Epithelial cell of esophagus (primary cell): ENCODE measurements around the gene NHERF2.

Experiments used
- DNase-seq: peaks from one replicate; pipeline ENCODE4 v3.0.0; 2010; ENCODE audit warnings: low read depth
- H3K4me3 ChIP-seq: 2 replicates; pipeline ENCODE4 v1.5.1; 2011; ENCODE audit warnings: mild to moderate bottlenecking, low read length, control low read depth
- CTCF ChIP-seq: IDR thresholded peaks from 2 replicates; pipeline ENCODE4 v1.5.1; 2011; ENCODE audit warnings: low read depth, mild to moderate bottlenecking, low read length, control low read depth, inconsistent platforms; ENCODE audit not compliant: insufficient read depth; ENCODE audit errors: missing control alignments

Gene NHERF2

GRCh38 chr16:1980770-1981087 is 46.0 kb upstream of the NHERF2 start:
- no peak for TF ChIP-seq CTCF
- no peak for DNase-seq
- no peak overlapping the region for H3K4me3 ChIP-seq

GRCh38 chr16:1981398-1981836 is 45.3 kb upstream of the NHERF2 start, which contains the start of gene NOXO1:
Gene NOXO1, minus strand, starts transcription at chr16:1981469. Its CDS starts 290 bp downstream, at chr16:1981179.
- TF ChIP-seq CTCF, result no peak
- no peak for DNase-seq
- H3K4me3 ChIP-seq, result peak within 1 kb of the TSS; percentile 46

GRCh38 chr16:1982013-1982433 is 44.7 kb upstream of the NHERF2 start:
- TF ChIP-seq CTCF, result no peak
- H3K4me3 ChIP-seq, result no peak overlapping the region
- DNase-seq, result peak; percentile 28

GRCh38 chr16:1982991-1983543 is 43.6 kb upstream of the NHERF2 start:
- no peak for TF ChIP-seq CTCF
- DNase-seq, result no peak
- H3K4me3 ChIP-seq, result no peak overlapping the region

GRCh38 chr16:1983544-1984346 is 43.0 kb upstream of the NHERF2 start, which contains the start of gene GFER:
Gene GFER, plus strand, starts transcription at chr16:1984193. Its CDS starts 26 bp downstream, at chr16:1984219.
- no peak for TF ChIP-seq CTCF
- DNase-seq, result peak; percentile 80
- peak within 1 kb of the TSS; percentile 61 for H3K4me3 ChIP-seq

GRCh38 chr16:1984347-1985225 is 42.1 kb upstream of the NHERF2 start:
- peak; percentile 40 for DNase-seq
- TF ChIP-seq CTCF, result no peak
- peak overlapping the region; percentile 61 for H3K4me3 ChIP-seq
